GM10266 (cell line): ENCODE measurements around the gene B3GLCT.

Experiments used
- DNase-seq: peaks from one replicate; pipeline ENCODE4 v3.0.0; 2012; ENCODE audit errors: extremely low spot score
- CTCF ChIP-seq: IDR thresholded peaks from 2 replicates; pipeline ENCODE4 v1.5.1; 2012; ENCODE audit warnings: mild to moderate bottlenecking, low read depth; ENCODE audit not compliant: control insufficient read depth, insufficient read depth; ENCODE audit errors: missing control alignments

The B3GLCT gene

GRCh38 chr13:31346891-31347290, 147.1 kb downstream of the B3GLCT start:
- no peak for TF ChIP-seq CTCF
- no peak for DNase-seq

- TF ChIP-seq CTCF = no peak
- DNase-seq = no peak
Measured at GRCh38 chr13:31349156-31349555, 149.4 kb downstream of the B3GLCT start.

GRCh38 chr13:31350560-31350959, 150.8 kb downstream of the B3GLCT start:
- no peak for DNase-seq
- TF ChIP-seq CTCF = no peak

GRCh38 chr13:31351376-31351775, 151.6 kb downstream of the B3GLCT start:
- DNase-seq = no peak
- TF ChIP-seq CTCF = no peak

- no peak for DNase-seq
- TF ChIP-seq CTCF = no peak
Measured at GRCh38 chr13:31352467-31352866, 152.7 kb downstream of the B3GLCT start.

GRCh38 chr13:31355001-31355400, 155.2 kb downstream of the B3GLCT start:
- no peak for TF ChIP-seq CTCF
- no peak for DNase-seq

GRCh38 chr13:31356991-31357390, 157.2 kb downstream of the B3GLCT start:
- no peak for TF ChIP-seq CTCF
- no peak for DNase-seq
